Measurements from ENCODE around the gene TBR1.

The TBR1 gene

GRCh38 chr2:161409308-161409907 is 6.7 kb upstream of the TBR1 start:
- in situ Hi-C loops (cut with MboI; ENCODE audit: low sequenced_read_pairs, unreplicated experiment), result no loop called here
- TF ChIP-seq CTCF (IDR thresholded peaks at IDR 0.05; ENCODE audit: borderline replicate concordance, control extremely low read depth, extremely low read depth, insufficient read depth, missing control alignments), result no peak
- DNase-seq (ENCODE audit: low spot score), result no peak

DNA sequence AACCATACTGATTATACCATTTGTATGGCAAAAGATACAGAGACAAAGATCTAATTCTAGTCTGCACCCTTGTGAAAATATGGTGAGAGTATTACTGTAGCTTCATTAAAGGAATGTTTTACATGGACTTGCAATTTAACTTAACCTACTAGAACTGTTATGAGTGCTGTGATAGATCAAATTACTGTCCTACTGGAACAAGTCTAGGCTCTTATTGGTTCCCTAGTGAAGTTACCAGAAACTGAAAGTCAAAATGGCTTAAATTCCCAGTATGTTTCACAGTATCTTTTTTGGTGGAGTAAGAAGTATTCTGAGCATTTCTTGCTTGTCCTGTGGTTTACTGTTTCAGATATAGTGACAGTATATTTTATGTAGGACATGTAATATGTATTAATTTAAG is 3.8 kb upstream of the TBR1 start:
- DNase-seq (ENCODE audit: low spot score), result no peak
- TF ChIP-seq CTCF (IDR thresholded peaks at IDR 0.05; ENCODE audit: borderline replicate concordance, control extremely low read depth, extremely low read depth, insufficient read depth, missing control alignments), result no peak
- in situ Hi-C loops (cut with MboI; ENCODE audit: low sequenced_read_pairs, unreplicated experiment), result no loop called here

DNA sequence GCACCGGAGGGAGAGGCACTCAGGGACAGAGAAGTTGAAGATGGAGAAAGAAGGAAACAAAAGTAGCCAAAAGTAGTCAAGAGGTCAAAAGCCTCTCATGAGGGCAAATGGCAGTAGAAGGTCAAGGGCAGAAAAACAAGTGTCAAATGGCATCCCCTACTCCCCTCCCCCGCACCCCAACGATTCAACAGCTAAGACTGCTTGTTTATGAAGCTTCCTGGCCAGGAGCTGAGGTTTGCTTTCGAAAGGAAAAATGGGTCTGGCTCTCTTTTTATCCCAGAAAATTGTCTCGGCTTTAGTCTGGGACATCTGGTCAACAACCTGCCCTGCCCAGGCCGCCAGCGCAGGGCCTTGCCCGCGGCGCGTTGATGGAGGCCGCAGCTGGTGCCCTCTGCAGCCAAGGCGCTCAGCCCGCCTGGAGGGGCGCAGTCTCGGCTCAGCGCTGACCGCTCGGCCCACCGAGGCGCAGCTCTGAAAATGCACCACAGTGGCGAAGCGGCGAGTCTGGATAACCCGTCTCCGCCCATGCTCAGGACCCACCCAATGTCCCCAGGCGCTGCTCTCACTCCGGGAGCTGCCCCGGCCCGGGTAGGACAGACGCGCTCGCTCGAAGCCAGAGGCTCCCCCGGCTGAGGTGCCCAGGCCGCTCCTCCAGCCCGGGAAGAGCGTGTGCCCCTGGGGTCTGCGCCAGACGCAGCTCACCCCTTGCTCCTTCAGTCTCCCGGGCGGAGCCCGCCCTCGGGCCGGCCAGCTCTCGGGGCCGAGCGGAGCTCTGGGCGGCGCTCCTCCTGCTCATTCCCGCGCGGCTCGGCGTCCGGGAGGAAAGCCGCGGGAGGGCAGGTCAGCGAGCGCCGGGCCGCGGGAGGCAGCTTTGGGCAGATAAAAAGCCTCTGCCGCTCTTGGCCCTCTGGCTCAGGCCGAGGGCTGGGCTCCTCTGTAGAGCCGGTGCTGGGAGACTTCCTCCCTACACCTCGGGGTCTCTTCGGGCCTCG is 1.8 kb upstream of the TBR1 start:
- in situ Hi-C loops (cut with MboI; ENCODE audit: low sequenced_read_pairs, unreplicated experiment), result no loop called here
- peak; percentile 48 for DNase-seq (ENCODE audit: low spot score)
- TF ChIP-seq CTCF (IDR thresholded peaks at IDR 0.05; ENCODE audit: borderline replicate concordance, control extremely low read depth, extremely low read depth, insufficient read depth, missing control alignments), result no peak

- TF ChIP-seq CTCF (IDR thresholded peaks at IDR 0.05; ENCODE audit: borderline replicate concordance, control extremely low read depth, extremely low read depth, insufficient read depth, missing control alignments), result no peak
- in situ Hi-C loops (cut with MboI; ENCODE audit: low sequenced_read_pairs, unreplicated experiment), result no loop called here
- peak; percentile 29 for DNase-seq (ENCODE audit: low spot score)
These were observed 787 bp upstream of the TBR1 start for GRCh38 chr2:161415034-161415986.

- peak; percentile 36 for DNase-seq (ENCODE audit: low spot score)
- in situ Hi-C loops (cut with MboI; ENCODE audit: low sequenced_read_pairs, unreplicated experiment), result no loop called here
These were observed 776 bp downstream of the TBR1 start for GRCh38 chr2:161416708-161417437.

More at GRCh38 chr2:161416708-161417437, 776 bp downstream of the TBR1 start:
- no peak for TF ChIP-seq CTCF (IDR thresholded peaks at IDR 0.05; ENCODE audit: borderline replicate concordance, control extremely low read depth, extremely low read depth, insufficient read depth, missing control alignments)
